H1 (cell line): ENCODE measurements around the gene LSM3. TPM values are rescaled to one million over a fixed set of nuclear protein-coding genes. Genes with fewer than 3 reads are reported as not detected.

Experiments used
- CTCF ChIA-PET: fragments of 300-600 bp; sonication (Branson Sonifier 250); formaldehyde crosslinking; loops from one replicate; lab custom pipeline; 2021; ENCODE audit not compliant: partially characterized antibody; lab: Charles Lee
- POLR2A ChIA-PET: fragments of 300-600 bp; sonication (Branson Sonifier 250); formaldehyde crosslinking; loops from one replicate; lab custom pipeline; 2021; ENCODE audit warnings: inconsistent platforms; ENCODE audit not compliant: partially characterized antibody; lab: Charles Lee
- DNase-seq, 2 experiments: peaks; one replicate each; pipeline versions ENCODE4 v3.0.0 to v3.0.0-alpha.2; 2010 to 2022; ENCODE audit warnings: low spot score in 2 of 2, low read depth in 1 of 2, mixed read lengths in 1 of 2
- FAIRE-seq: peaks from 2 replicates; lab custom pipeline; 2011; peaks lifted over from hg19 to GRCh38; lab: Jason Lieb, UNC
- H2AFZ ChIP-seq: 2 replicates; pipeline ENCODE4 v1.8.1; 2012; ENCODE audit warnings: low read length, inconsistent platforms
- H2AK5ac ChIP-seq: 2 replicates; pipeline ENCODE4 v1.6.1; 2013; ENCODE audit warnings: low read depth, low read length
- H2BK120ac ChIP-seq: replicated peaks from 2 replicates; pipeline ENCODE3; 2013; ENCODE audit warnings: low read depth, low read length, inconsistent platforms
- H2BK12ac ChIP-seq: 2 replicates; pipeline ENCODE4 v1.6.1; 2013; ENCODE audit warnings: low read depth, low read length
- H2BK15ac ChIP-seq: 2 replicates; pipeline ENCODE4 v1.6.1; 2013; ENCODE audit warnings: low read length
- H2BK20ac ChIP-seq: 2 replicates; pipeline ENCODE4 v1.6.1; 2013; ENCODE audit warnings: low read length
- H2BK5ac ChIP-seq: 2 replicates; pipeline ENCODE4 v1.6.1; 2013; ENCODE audit warnings: low read depth, low read length
- H3K14ac ChIP-seq: 2 replicates; pipeline ENCODE4 v1.6.1; 2013; ENCODE audit warnings: inconsistent platforms; ENCODE audit not compliant: insufficient read length
- H3K18ac ChIP-seq: 2 replicates; pipeline ENCODE4 v1.6.1; 2013; ENCODE audit warnings: low read length; ENCODE audit errors: extremely low read depth
- H3K23ac ChIP-seq: 2 replicates; pipeline ENCODE4 v1.6.1; 2013; ENCODE audit warnings: inconsistent platforms; ENCODE audit not compliant: insufficient read length
- H3K23me2 ChIP-seq: 2 replicates; pipeline ENCODE4 v1.6.1; 2013; ENCODE audit warnings: low read depth, low read length
- H3K27ac ChIP-seq: 2 replicates; pipeline ENCODE4 v1.6.1; 2011; ENCODE audit warnings: low read depth, low read length, inconsistent platforms
- H3K27me3 ChIP-seq, 4 experiments: replicated peaks in 1 of 4; 1 replicate in 1 of 4; 2 replicates in 3 of 4; pipeline versions ENCODE4 v1.6.1 to v1.8.1; 2011 to 2013; ENCODE audit warnings: low read length in 3 of 4, mild to moderate bottlenecking in 3 of 4, inconsistent platforms in 2 of 4, mixed read lengths in 2 of 4, moderate library complexity in 1 of 4; ENCODE audit not compliant: control insufficient read depth in 3 of 4, insufficient read depth in 3 of 4; ENCODE audit errors: extremely low read depth in 1 of 4
- H3K36me3 ChIP-seq, 4 experiments: 2 replicates each; pipeline versions ENCODE4 v1.6.1 to v1.8.1; 2011 to 2013; ENCODE audit warnings: mild to moderate bottlenecking in 4 of 4, low read length in 3 of 4, moderate library complexity in 2 of 4, control low read depth in 1 of 4, inconsistent platforms in 1 of 4; ENCODE audit not compliant: insufficient read depth in 4 of 4, control insufficient read depth in 2 of 4
- H3K4ac ChIP-seq: replicated peaks from 2 replicates; pipeline ENCODE3; 2013; ENCODE audit warnings: low read length, low read depth, mixed read lengths, inconsistent platforms; ENCODE audit not compliant: insufficient read length
- H3K4me1 ChIP-seq, 4 experiments: replicated peaks in 1 of 4; 1 replicate in 1 of 4; 2 replicates in 3 of 4; pipeline versions ENCODE4 v1.6.1 to v1.8.1; 2011 to 2013; ENCODE audit warnings: low read length in 3 of 4, inconsistent platforms in 2 of 4, mixed read lengths in 1 of 4; ENCODE audit not compliant: insufficient read depth in 4 of 4, control insufficient read depth in 3 of 4
- H3K4me2 ChIP-seq, 2 experiments: 2 replicates each; pipeline versions ENCODE4 v1.6.1 to v1.8.1; 2011 to 2013; ENCODE audit warnings: low read depth in 2 of 2, low read length in 2 of 2, control low read depth in 1 of 2, inconsistent platforms in 1 of 2, mild to moderate bottlenecking in 1 of 2; ENCODE audit not compliant: insufficient read depth in 1 of 2
- H3K4me3 ChIP-seq, 4 experiments: fragments of 200-600, 300-600 bp in 1 of 4; sonication (generic), shearing (Covaris generic), sonication (Bioruptor Twin) in 1 of 4; 2 replicates each; pipeline versions ENCODE4 v1.5.1 to v1.8.1; 2011 to 2016; ENCODE audit warnings: low read length in 4 of 4, low read depth in 3 of 4, control low read depth in 2 of 4, inconsistent platforms in 2 of 4, mild to moderate bottlenecking in 2 of 4, mixed read lengths in 1 of 4, moderate library complexity in 1 of 4; ENCODE audit not compliant: insufficient read depth in 2 of 4; ENCODE audit errors: extremely low read depth in 1 of 4
- H3K56ac ChIP-seq: replicated peaks from 2 replicates; pipeline ENCODE3; 2013; ENCODE audit warnings: low read depth, mild to moderate bottlenecking, mixed read lengths, low read length, inconsistent platforms; ENCODE audit not compliant: insufficient read length
- H3K79me1 ChIP-seq: 2 replicates; pipeline ENCODE4 v1.6.1; 2013; ENCODE audit warnings: low read depth, low read length, control low read depth
- H3K79me2 ChIP-seq, 2 experiments: 2 replicates each; pipeline versions ENCODE4 v1.6.1 to v1.8.1; 2012 to 2013; ENCODE audit warnings: low read length in 2 of 2, mild to moderate bottlenecking in 2 of 2, inconsistent platforms in 1 of 2; ENCODE audit not compliant: insufficient read depth in 2 of 2, control insufficient read depth in 1 of 2
- H3K9ac ChIP-seq, 4 experiments: replicated peaks in 1 of 4; 1 replicate in 1 of 4; 2 replicates in 3 of 4; pipeline versions ENCODE4 v1.6.1 to v1.8.1; 2011 to 2013; ENCODE audit warnings: low read depth in 3 of 4, low read length in 3 of 4, control low read depth in 2 of 4, mild to moderate bottlenecking in 2 of 4, moderate library complexity in 2 of 4, inconsistent platforms in 1 of 4; ENCODE audit errors: extremely low read depth in 1 of 4
- H3K9me3 ChIP-seq, 2 experiments: 2 replicates each; pipeline versions ENCODE4 v1.6.1 to v1.8.1; 2012 to 2013; ENCODE audit warnings: mild to moderate bottlenecking in 2 of 2, moderate library complexity in 2 of 2, control low read depth in 1 of 2, inconsistent platforms in 1 of 2, low read depth in 1 of 2, low read length in 1 of 2, mixed read lengths in 1 of 2; ENCODE audit not compliant: insufficient read depth in 2 of 2
- H4K20me1 ChIP-seq, 2 experiments: replicated peaks in 1 of 2; 2 replicates each; pipeline versions ENCODE3 to v1.8.1; 2011 to 2013; ENCODE audit warnings: inconsistent platforms in 2 of 2, low read length in 2 of 2, mild to moderate bottlenecking in 1 of 2; ENCODE audit not compliant: insufficient read depth in 2 of 2, control insufficient read depth in 1 of 2
- H4K5ac ChIP-seq: 2 replicates; pipeline ENCODE4 v1.6.1; 2013; ENCODE audit warnings: low read length, low read depth, mixed read lengths, inconsistent platforms; ENCODE audit not compliant: insufficient read length
- H4K8ac ChIP-seq: 2 replicates; pipeline ENCODE4 v1.8.0; 2013; ENCODE audit warnings: mild to moderate bottlenecking, moderate library complexity, low read length, inconsistent platforms; ENCODE audit not compliant: insufficient read depth; ENCODE audit errors: extremely low read depth
- H4K91ac ChIP-seq: replicated peaks from 2 replicates; pipeline ENCODE3; 2013; ENCODE audit warnings: low read length, mixed read lengths, inconsistent platforms; ENCODE audit not compliant: insufficient read length
- whole genome bisulfite sequencing, 2 experiments: shearing (Covaris generic) in 1 of 2; methylation state at CpG; one replicate each; pipeline versions ENCODE4 v1.1.6 to v1.1.7; 2013 to 2015; ENCODE audit warnings: low lambda C conversion rate in 2 of 2, mixed read lengths in 2 of 2, inconsistent platforms in 1 of 2, low coverage in 1 of 2, missing lambda C conversion rate in 1 of 2; ENCODE audit not compliant: insufficient replicate concordance in 2 of 2, insufficient coverage in 1 of 2, insufficient read length in 1 of 2; ENCODE audit errors: extremely low coverage in 1 of 2, missing lambda C conversion rate in 1 of 2; 5-methylcytosine and 5-hydroxymethylcytosine counted together
- polyA plus RNA-seq, 7 experiments: library from polyadenylated mRNA; depleted of rRNA in 3 of 7; stranded (reverse) in 5 of 7; unstranded in 2 of 7; fragments of >200 nt in 5 of 7; fragments of 200-250 nt in 2 of 7; gene quantifications; 1 replicate in 5 of 7; 2 replicates in 1 of 7; 4 replicates in 1 of 7; pipeline versions ENCODE4 v1.2.1 to v1.2.3, GENCODE V29; 2011 to 2013; ENCODE audit warnings: missing spikeins in 2 of 7, mixed read lengths in 2 of 7
- total RNA-seq: library from RNA; stranded (reverse); fragmentation: NEBNext Ultra II Directional; extraction: Animal tissue kit (Norgen Biotek cat#: 25700); gene quantifications from 2 replicates; pipeline ENCODE4 v1.2.1, GENCODE V29; 2021

LSM3 gene
- total and polyA plus RNA-seq, 2 of the 8 experiments (the other 6 are each of a cell fraction or from before 2014, with no cell fraction given) = 7.1 to 25.4 TPM

DNA sequence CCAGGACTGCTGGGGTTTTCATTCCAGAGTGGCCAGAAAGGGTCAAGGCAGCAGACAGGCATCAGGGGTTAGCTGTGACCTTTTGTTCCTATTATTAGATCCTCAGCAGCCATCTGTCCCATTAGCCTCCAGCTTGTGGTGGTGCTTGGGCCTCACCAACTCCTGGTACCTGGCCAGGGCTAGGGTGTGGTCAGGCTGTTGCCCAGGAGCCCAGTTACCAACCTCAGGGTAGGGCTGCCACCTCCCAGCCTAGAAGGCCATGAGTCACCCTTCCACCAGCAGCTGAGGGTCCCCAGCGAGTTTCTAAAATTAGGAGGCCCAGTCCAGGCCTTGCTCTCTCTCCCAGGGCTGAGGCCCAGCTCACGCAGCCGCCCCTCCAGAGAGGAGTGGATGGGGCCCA is 41.6 kb upstream of the LSM3 start:
- no peak overlapping the region for H3K4me3 ChIP-seq
- ChIA-PET CTCF (interaction anchor here (0.6 to 2.1 kb wide), 4 partner anchors 8 to 241 kb away, joined by 3 to 5 read pairs (median 4); no protein-coding TSS in a partner anchor), POLR2A (interaction anchor here (1.4 to 6.2 kb wide), 2 partner anchors 12 kb away, joined by 6 to 32 read pairs; partner anchors contain the start of genes CHCHD4 and TMEM43)
- no peak overlapping the region for H2AFZ ChIP-seq
- no peaks in the 10 kb centered on the region for H3K23me2 ChIP-seq
- no peak overlapping the region for H4K91ac ChIP-seq
- H3K36me3 ChIP-seq = peaks cover 3 to 22% (median 16%) of the 10 kb centered on the region in 4 experiments; a peak in 5 of 8 replicates
- no peak overlapping the region for H3K18ac ChIP-seq
- H3K79me1 ChIP-seq = no peaks in the 10 kb centered on the region
- no peak overlapping the region for H4K8ac ChIP-seq
- H2BK5ac ChIP-seq = no peak overlapping the region
- no peak for FAIRE-seq
- no peak overlapping the region for H3K56ac ChIP-seq
- no peak overlapping the region for H3K4ac ChIP-seq
- H3K23ac ChIP-seq = no peak overlapping the region
- no peak overlapping the region for H3K14ac ChIP-seq
- no peak overlapping the region for H2AK5ac ChIP-seq
- no peaks in the 10 kb centered on the region for H3K27me3 ChIP-seq
- H4K20me1 ChIP-seq = peaks cover 0 to 13% of the 10 kb centered on the region in 2 experiments
- H4K5ac ChIP-seq = no peak overlapping the region
- no peaks in the 10 kb centered on the region for H3K4me1 ChIP-seq
- no peak overlapping the region for H3K4me2 ChIP-seq
- no peak overlapping the region for H2BK12ac ChIP-seq
- 96% methylated on average over 3 of the region's 3 CpGs; no CpG with 5 or more reads in 1 of the 2 experiments for WGBS, 2 experiments
- H3K79me2 ChIP-seq = no peaks in the 10 kb centered on the region
- H3K27ac ChIP-seq = no peak overlapping the region
- DNase-seq = no peak
- no peak overlapping the region for H2BK20ac ChIP-seq
- no peaks in the 10 kb centered on the region for H3K9me3 ChIP-seq
- H2BK120ac ChIP-seq = no peak overlapping the region
- H3K9ac ChIP-seq = no peak overlapping the region
- no peak overlapping the region for H2BK15ac ChIP-seq
